ENCODE data around the gene PDIA6.
A peak's percentile ranks its signal among the peaks of the same experiment; 100 is the strongest.

The PDIA6 gene

DNA sequence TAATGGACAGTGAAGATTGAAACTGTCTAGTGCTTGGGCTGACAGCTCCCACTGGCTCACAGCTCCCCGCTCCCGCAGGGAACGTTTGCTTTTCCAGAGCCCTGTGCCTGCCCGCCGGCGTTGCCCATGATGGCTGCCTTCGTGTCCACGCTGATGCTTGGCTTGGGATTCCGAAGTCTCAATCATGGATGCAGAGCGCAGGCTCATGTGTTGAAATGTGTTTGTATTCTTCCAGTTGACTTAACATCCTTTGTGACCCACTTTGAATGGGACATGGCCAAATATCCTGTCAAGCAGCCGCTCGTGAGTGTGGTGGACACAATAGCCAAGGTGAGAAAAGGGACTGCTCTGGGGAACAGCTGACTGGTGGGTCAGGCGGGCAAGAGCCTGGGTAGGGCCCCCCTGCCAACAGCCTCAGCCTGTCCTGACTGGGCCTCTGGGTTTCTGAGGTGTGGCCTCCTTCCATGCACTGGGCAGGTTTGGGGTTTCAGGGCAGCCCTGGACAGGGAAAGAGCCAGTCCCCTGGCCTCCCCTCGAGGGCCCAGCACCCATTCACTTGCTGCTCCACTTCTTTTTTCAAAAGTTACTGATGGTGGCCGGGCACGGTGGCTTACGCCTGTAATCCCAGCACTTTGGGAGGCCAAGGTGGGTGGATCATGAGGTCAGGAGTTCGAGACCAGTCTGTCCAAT lies 48.3 kb downstream of the PDIA6 start:
- no peak for DNase-seq (ENCODE audit: low spot score)

DNA sequence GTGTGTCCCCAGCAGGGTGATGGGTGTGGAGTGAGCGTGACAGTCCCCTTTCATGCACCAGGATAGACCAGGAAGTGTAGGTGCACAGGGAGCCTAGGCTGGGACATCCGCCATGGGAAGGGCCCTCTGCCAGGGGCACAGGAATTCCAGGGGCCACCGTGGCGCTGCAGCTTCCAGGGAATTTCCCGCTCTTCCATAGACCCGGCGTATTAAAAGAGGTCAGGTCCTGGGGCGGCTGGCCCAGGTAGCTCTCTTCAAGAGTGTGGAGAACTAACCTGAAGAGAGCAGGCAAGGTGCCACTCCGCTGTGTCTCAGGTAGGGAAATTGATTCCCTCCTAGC lies 49.2 kb downstream of the PDIA6 start:
- no peak for DNase-seq (ENCODE audit: low spot score)

DNA sequence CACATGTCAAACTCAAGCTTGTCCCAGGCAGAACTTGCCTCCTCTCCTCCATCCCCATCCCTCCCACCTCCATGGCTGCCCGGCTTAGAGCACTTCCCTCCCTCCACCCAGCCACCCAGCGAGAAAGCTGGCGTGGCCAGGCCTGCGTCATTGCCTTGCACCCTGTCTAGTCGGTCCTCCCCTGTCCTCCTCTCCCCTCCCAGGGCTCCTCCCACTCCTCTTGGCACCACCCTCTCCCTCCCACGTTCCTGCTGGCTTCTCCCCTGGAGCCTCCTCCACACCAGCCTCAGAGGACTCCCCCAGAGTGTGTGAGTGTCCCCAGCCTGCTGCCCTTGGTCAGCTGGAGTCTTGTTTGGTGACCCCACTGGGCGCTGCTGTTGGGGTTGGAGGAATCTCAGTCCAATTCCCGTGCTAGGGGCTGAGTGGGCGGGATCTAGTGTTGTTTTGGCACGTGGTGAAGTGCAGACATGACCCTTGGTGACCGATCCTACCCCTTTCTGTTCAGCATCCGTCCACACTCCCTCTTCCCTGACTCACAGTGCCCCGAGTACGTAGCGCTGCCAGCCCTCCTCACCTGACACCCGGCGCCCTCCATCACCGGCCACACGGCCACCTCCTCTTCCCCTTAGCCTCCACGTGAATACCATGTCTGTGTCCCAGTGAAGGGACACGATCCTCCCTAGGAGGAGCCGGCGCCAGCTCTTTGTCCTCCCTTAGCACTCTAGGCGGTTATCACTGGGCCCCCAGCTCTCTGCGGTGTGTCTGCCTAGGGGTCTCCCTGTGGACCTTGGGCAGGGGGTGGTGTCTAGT lies 49.7 kb downstream of the PDIA6 start:
- no peak for DNase-seq (ENCODE audit: low spot score)

DNA sequence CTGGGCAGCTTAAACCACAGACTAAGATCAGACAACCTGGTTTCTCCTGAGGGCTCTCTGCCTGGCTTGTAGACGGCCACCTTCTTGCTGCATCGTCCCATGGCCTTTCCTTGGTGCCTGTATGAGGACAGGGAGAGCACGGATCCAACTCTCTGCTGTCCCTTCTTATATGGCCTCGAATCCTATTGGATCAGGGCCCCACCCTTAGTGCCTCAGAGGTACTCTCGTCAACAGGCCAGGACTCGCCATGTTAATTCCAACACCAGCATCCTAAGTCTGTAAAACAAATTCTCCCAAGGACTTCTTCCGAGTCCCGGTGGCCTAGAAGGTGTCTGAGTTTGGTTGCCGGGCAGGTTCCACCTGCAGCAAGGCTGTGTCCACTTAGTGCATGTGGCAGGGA lies 51.0 kb downstream of the PDIA6 start:
- DNase-seq (ENCODE audit: low spot score), result no peak

DNA sequence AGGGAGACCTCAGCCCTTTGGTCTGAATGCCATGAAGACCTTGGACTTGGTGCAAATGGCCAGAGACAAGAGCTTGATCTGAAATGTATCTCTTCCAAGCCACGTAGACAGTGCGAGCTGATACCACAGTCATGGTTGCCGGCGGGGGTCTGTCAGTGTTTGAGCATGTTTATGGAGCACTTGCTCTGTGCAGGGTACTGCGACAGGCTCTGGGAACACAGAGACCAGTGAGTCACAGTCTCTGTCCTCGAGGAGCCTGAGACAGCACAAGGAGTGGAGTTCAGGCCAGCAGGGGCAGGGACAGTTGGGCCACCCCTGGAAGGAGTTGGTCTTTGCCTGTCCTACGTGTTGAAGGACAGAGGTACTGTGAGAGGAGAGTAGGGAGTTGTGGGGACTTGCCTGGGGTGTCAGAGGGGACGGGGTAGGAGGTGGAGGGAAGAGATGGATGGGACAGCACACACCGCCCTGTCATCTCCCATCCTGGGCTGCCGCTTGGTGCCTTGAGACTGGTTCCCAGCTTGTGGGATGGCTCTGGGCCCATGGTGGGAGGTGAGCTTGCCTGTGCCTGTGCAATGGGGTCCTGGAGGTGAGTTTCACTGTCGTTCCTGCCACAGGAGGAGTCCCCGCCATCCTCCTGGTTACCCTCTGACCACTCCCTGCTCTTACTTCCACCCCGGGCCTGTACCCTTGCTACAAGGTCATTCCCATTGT lies 51.6 kb downstream of the PDIA6 start:
- DNase-seq (ENCODE audit: low spot score), result no peak

DNA sequence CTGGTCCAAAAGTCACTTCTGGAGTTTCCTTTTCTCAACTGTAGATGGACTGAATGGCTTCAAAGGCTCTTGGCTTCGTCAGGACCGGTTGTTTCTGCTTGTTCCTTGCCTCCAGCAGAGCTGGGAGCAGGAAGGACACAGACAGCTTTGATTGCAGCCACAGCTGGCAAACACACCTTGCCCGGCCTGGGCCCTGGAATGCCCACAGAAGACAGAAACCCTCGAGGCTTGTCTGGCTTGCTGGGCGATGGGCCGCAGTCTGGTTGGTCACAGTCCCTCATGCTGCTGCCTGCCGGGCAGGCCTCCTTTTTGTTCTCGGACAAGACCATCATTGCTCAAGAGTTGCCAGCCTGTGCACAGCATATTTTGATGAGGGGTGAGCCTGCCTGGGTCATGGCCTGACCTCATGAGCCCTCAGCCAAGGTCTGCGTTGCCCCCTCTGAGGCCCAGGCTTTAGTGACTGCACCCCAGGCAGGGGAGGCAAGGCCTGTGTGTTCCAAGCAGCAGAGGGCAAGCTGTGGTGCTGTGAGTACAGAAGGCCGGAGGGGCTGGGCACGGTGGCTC lies 53.4 kb downstream of the PDIA6 start:
- no peak for DNase-seq (ENCODE audit: low spot score)

DNA sequence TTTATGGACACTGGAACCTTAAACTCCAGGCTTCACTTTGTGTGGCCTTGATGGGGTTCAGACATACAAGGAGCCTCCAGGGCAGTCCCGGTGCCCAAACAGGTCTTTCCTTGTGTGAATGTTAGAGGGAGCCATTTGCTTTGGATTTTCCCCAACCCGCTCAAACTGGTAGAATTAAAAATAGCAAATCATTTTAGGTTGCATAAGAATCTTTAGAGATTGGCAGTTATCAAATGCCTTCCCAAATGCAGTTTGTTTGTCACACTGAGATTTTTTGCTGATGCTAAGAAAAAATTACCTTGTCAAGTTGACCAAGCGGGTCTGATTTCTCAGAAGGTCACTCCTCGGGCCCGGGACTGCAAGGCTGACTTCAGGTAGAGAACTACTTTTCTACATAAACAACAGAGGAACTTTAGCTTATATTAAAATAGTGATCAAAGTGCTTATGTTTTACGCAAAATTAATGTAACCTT lies 54.7 kb downstream of the PDIA6 start:
- no peak for DNase-seq (ENCODE audit: low spot score)

DNA sequence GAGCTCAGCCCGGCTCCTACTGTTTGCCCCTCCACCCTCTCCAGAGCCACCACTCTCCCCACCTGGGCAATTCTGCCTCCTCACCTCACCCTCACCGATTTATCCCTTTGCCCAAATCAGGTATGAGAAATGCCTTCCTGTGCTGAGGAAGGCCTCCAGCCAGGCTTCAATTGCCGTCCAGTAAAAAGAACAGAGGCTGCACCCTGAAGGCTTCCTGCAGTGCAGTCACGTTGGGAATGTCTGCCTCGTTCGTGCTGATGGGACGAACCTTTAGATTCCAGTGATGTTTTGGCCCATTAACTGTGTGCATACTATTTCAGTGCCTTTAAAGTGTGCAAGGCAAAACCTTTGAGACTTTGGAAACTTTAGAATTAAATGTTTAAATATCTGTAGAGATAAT lies 57.0 kb downstream of the PDIA6 start:
- no peak for DNase-seq (ENCODE audit: low spot score)

DNA sequence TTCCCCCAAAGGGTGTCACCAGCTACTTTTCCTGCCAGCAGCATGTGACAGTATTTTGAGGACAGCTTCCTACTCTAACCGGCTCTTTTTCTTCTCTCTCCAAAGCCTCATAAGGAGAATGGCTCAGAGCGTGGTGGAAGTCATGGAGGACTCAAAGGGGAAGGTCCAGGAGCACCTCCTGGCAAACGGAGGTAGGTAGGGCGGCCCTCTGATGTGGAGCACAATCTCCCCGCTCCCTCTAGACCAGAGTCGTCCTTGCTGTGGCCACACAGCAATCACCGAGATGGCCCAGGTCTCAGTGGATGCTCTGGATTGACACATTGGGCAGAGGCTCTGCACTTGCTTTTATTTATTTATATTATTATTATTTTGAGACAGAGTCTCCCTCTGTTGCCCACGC lies 58.7 kb downstream of the PDIA6 start:
- no peak for DNase-seq (ENCODE audit: low spot score)

DNA sequence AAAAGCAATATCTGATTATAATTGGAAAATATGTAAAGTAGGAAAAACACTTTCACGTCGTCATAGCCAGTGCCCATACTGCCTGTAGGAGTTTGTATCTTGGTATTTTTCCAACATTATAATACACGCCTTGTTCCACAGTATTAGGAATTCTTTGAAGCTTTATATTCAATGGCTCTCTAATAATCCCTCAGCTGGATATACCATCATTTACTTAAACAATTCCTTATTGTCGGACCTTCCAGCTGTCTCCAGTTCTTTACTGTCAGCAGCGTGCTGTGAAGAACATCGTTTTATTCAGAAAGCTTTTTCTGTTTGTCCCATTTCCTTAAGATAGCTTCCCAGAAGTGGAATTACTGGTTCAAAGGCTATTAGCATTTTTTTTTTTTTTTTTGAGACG lies 59.4 kb downstream of the PDIA6 start:
- DNase-seq (ENCODE audit: low spot score), result peak; percentile 76

DNA sequence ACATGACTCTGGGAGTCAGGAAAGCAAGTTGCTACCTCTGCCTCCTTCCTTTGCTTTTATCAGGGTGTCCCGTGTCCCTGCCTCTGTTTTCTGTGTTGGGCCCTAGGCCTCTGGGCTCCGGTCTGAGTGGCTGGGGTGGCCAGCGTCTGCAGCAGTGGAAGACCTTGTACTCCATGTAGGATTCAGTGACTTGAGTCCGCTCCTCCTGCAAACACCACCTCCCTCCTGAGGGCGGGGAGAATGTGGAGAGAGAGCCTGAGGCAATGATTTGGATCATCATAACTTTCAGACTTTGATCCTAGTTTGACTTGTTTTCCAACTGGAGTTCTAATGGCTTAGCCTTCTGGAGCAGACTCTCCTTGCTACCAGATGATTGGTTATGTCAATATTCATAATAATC lies 60.3 kb downstream of the PDIA6 start:
- DNase-seq (ENCODE audit: low spot score), result no peak

DNA sequence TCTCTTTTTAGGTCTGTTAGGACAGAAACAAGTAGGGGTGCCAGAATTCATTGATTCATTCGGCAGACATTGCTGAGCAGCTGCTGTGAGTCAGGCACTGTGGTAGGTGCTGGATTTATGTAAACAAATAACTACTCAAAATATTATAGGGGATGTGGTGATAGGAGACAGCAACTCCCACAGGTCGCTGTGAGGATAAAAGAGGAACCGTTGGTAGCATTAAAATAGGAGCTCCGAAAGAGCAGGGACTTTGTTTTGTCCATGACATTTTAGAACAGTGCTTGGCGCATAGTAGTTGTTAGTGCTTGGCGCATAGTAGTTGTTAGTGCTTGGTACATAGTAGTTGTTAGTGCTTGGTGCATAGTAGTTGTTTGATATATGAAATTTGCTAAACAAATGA lies 62.0 kb downstream of the PDIA6 start:
- no peak for DNase-seq (ENCODE audit: low spot score)

DNA sequence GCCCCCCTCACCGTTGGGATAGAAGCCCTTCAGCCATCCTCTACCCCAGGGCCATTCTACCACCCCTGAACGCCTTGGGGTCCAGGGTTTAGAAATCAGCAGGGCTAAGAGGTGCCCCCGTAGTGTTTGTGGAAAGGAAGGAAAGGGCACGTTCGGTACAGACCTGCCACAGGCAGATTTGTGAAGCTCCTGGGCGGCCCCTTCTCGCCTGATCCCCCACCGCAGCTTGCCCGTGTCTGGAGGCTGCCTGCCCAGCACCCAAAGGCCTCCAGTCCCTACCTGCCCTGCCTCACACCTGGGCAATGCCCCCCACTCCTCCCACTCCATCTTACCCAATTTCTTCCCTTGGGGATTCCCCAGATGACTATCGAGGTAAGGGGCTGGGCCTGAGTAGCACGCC lies 69.9 kb downstream of the PDIA6 start:
- DNase-seq (ENCODE audit: low spot score), result no peak

DNA sequence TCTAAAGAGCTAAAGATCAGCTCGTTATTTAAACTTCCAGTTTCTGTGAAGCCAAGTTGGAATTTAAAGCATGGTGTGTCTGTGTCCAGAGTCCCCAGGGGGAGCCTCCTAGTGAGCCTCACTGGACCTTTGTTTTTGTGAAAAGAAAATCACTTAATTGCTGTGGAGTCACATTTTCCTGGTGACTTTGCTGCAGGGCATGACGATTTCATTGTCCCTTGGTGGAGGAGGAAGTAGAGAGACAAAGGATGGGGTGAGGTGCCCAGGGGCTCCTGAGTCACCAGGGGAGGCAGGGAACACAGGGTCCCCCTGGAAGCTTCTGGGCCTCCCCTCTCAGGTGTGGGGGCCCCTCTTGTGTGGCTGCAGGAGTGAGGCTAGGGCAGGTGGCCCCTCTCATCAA lies 71.4 kb downstream of the PDIA6 start:
- no peak for DNase-seq (ENCODE audit: low spot score)

DNA sequence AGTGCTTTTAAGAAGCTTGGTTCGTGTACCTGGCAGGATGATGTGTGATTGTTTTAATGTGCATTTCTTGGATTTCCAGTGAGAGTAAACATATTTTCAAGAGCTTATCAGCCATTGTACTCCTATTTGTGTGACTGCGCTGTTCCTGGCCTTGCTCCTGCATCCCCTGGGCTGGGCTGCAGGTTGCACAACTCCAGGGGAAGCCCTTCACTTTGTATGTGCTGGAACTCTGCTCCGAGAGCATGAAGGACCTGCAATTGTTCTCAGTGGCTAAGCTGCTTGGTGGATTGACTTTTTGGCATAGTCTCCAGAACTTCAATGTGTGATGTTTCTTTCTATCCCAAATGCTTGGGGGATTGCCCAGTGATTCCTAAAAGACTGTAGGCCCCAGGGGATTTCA lies 72.4 kb downstream of the PDIA6 start:
- DNase-seq (ENCODE audit: low spot score), result no peak

DNA sequence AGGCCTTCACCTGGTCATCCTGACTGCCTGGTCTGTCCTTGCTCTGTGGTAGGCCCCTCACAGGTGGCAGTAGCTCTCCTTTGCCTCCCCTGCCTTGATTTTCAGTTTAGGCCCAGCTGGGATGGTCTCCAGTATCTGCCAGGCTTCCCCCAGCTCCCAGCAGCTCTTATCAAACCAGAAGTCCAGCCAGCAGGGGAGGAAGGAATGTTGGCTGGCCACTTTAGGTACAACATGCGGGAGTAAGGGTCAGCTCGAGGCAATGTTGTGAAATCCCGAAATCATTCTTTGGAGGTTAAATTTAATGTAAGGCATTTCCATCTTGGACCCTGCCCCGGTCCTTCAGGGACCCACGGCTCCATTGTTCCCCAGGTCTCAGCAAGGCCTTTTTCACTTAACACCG lies 74.4 kb downstream of the PDIA6 start:
- DNase-seq (ENCODE audit: low spot score), result no peak

DNA sequence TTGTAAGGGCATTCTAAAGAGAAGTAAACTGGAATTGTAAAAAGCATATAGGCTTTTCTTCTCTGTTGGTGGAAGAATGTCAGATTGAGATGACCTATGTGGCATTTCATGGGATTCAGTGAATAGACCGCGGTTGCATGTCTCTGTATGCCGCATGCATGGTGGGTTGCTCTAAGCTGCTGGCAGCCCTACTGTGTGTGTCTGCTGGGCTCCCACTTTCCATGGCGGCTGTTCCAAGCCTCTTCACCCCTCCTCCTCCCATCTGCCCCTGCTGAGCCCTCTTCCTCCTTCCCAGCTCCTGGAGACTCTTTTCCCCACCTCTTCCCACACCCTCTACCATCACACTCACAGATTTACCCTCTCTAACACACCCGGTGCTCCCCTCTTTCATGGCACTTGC lies 78.6 kb downstream of the PDIA6 start:
- no peak for DNase-seq (ENCODE audit: low spot score)

DNA sequence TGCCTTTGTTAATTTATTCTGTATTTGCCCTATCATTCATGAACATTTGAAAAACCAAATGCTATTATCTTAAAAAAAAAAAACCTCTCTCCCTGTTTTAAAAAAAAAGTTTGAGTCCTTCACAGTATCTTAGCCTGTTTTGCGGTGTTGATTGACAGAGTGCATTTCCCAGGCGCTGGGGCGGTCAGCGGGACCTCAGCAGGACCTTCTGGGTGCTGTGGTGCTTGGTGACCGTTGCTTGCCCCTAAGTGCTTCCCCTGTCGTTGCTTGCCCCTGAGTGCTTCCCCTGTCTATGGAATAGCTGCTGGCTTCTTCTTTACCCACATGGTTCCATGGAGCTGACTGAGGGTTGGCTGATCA lies 79.0 kb downstream of the PDIA6 start:
- no peak for DNase-seq (ENCODE audit: low spot score)
